Stimulated activated CD8-positive, alpha-beta memory T cell treated with anti-CD3 and anti-CD28 coated beads, Interleukin-15, amount 100 ng/mL, for 48 hours (primary cell): ENCODE data around the gene KLRC4.
"Not testable (repeated sequence)": the region's sequence is repeated elsewhere in the genome, so short reads cannot be mapped to it uniquely, and the experiment has no call there.

ENCODE experiments used
- DNase-seq, 2 donors: peaks; one replicate each; pipeline ENCODE4 v3.0.0-alpha.2; 2020; ENCODE audit warnings: low read depth in 2 of 2

Gene KLRC4

GRCh38 chr12:10397296-10397695 is 12.3 kb downstream of the KLRC4 start:
- DNase-seq: no peak

GRCh38 chr12:10396176-10396575 is 13.4 kb downstream of the KLRC4 start:
- DNase-seq: not testable (repeated sequence)

GRCh38 chr12:10395390-10395998 is 14.1 kb downstream of the KLRC4 start:
- no peak for DNase-seq

DNA sequence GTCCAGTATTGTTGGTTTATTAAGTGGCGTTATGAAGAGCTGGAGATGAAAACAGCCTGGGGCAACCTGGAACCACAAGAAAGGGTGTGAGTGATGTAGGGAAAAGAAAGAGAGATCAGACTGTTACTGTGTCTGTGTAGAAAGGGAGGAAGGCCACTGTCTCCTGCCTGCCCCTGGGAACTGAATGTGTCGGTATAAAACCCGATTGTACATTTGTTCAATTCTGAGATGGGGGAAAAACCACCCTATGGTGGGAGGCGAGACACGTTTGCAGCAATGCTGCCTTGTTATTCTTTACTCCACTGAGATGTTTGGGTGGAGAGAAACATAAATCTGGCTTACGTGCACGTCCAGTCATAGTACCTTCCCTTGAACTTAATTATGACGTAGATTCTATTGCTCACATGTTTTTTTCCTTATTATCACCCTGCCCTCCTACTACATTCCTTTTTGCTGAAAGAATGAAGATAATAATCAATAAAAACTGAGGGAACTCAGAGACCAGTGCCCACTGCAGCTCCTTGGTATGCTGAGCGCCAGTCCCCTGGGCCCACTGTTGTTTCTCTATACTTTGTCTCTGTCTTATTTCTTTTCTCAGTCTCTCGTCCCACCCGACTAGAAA is 14.9 kb downstream of the KLRC4 start:
- DNase-seq: not testable (repeated sequence)

GRCh38 chr12:10393291-10393690 is 16.3 kb downstream of the KLRC4 start:
- DNase-seq: no peak

GRCh38 chr12:10392394-10392930 is 17.1 kb downstream of the KLRC4 start:
- DNase-seq: no peak

DNA sequence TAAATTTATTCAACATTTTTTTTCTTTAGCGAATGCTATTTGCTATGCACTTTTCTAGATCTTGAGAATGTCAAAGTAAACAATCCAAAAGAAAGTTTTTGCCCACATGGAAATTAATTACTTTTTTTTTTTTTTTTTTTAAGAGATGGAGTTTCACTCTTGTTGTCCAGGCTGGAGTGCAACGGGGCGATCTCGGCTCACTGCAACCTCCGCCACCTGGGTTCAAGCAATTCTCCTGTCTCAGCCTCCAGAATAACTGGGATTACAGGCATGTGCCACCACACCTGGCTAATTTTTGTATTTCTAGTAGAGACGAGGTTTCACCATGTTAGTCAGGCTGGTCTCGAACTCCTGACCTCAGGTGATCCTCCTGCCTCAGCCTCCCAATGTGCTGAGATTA is 18.6 kb downstream of the KLRC4 start:
- not testable (repeated sequence) for DNase-seq

GRCh38 chr12:10389904-10390303 is 19.7 kb downstream of the KLRC4 start, which contains the start of gene KLRK1:
Gene KLRK1, minus strand, starts transcription at chr12:10390041. Its CDS starts 1,231 bp downstream, at chr12:10388810.
- DNase-seq: no peak

DNA sequence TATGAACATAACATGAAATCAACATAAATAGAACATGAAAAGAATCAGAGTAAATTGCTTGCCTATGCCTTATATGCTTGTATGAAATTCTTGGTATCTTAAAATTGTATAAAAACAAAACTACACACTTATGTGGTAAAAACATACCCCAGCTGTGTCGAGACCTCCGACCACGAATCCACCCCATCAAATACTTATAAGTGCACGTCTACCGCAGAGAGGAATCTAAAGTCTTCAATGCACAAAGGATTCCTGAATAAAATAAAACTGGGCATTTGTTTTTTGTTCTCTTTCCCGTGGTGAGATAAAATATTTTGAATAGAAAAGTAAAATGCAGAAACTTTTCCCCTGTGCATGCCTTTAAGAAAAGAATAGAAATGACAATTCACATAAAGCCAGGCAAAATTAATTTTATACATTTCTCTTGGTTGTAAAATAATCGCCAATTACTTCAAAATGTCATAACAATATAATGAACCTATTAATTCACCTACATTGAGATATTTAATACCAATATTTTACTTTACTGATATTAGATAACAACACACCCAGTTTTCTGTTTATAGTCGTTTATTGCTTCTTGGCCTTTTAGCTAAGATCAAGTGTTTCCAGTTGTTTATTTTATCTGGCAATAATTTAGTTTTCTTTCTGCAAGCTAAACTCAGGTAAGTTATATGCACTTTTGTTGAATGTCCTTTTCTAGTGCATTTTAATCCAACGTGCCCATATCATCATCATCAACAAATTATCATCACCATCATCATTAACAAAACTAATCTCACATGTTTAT is 20.7 kb downstream of the KLRC4 start:
- no peak for DNase-seq

GRCh38 chr12:10387498-10387897 is 22.1 kb downstream of the KLRC4 start:
- not testable (repeated sequence) for DNase-seq

- DNase-seq: no peak
Measured at GRCh38 chr12:10386857-10387256, 22.7 kb downstream of the KLRC4 start.

GRCh38 chr12:10385166-10385613 is 24.4 kb downstream of the KLRC4 start:
- DNase-seq: no peak

GRCh38 chr12:10384191-10384590 is 25.4 kb downstream of the KLRC4 start:
- DNase-seq: no peak

- DNase-seq: no peak
Measured at GRCh38 chr12:10381928-10382628, 27.5 kb downstream of the KLRC4 start.

DNA sequence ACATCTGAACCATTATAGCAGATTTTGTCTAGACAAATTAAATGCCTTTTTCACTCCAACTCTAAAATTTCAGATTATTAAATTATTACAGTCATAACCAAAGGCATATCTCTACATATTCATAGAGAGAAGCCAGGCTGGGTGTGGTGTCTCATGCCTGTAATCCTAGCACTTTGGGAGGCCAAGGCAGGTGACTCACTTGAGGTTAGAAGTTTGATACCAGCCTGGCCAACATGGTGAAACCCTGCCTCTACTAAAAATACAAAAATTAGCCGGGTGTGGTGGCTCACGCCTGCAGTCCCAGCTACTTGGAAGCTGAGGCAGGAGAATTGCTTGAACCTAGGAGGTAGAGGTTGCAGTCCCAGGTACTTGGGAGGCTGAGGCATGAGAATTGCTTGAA is 30.8 kb downstream of the KLRC4 start:
- peak in 1 of 2 donors; percentile 58 for DNase-seq

DNA sequence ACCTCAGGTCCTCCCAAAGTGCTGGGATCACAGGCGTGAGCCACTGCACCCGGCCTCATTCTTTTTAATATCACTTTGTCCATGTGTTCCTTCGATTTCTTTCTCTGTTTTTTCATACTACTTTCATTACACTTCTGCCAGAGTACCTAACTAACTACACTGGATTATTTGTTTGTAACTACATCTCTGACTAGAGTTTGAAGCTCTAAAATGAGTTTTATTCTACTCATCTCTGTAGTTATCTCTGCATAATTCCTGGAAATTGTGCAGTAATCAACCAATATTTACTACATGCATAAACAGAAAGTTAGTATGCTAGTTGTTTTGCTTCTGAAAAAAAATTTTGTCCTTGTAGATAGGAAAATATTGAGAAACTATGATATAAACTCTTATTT is 34.9 kb downstream of the KLRC4 start:
- no peak for DNase-seq

DNA sequence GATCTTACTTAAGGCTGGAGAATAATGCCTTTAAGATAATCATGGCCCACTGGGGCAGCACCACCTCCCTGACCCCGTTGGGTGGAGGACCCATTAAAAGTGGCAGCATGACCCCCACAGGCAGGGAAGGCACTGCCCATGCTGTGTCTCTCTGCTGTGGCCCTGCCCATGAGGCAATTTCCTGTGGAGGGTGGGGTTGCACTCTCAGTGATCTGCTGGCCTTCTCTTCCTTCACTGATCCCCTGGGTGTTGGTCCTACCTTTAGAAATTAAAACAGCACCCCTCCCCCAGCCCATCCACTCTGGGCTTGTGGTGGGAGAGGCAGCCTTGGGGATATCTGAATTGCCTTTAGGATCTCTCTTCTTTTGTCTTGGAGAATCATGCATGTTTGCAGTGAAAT is 37.0 kb downstream of the KLRC4 start:
- DNase-seq: no peak

DNA sequence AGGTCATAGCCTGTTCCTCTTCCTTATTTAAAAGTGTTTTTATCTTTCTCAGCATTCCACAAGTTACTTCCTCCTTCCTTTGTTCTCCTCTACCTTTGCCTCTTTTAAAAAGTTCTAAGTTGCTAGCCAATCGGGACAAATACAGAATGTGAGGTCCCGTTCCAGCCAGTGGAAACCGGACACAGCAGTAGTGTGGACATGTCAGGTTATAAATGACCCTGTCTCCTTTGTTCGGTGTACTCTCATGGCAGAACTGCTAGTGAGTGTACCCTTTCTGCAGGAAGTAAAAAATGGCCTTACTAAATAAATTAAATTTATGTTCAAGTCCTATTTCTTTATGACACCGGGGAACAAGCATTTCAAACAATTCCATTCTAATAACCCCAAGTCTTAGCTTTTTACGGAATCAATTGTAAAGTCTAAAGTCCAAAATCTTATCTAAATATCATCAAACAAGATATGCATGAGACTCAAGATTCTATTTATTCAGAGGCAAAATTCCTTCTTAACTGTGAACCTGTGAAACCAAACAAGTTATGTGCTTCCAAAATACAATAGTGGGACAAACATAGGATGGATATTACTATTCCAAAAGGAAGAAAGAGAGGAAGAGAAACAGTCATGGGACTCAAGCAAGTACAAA is 37.5 kb downstream of the KLRC4 start:
- DNase-seq: not testable (repeated sequence)

GRCh38 chr12:10369557-10370415 is 39.8 kb downstream of the KLRC4 start:
- no peak for DNase-seq
